T-helper 2 cell treated with Interferon-gamma antibody and Interleukin-4, amounts not matched to agents 100 ng/mL and 5 ng/mL, for 36 hours (primary cell): ENCODE measurements around the gene NR3C1. TPM values are rescaled to one million over a fixed set of nuclear protein-coding genes. Genes with fewer than 3 reads are reported as not detected.

Source experiments
- intact Hi-C: fragments of 100-400 bp; cut with micrococcal nuclease; formaldehyde crosslinking; loops from one replicate; pipeline ENCODE4 v1.15.1; 2023
- total RNA-seq: library from RNA; stranded (reverse); gene quantifications from 2 replicates; pipeline ENCODE4 v1.2.3, GENCODE V29; 2022

Gene NR3C1
- total RNA-seq, 1 donor from 2014 or later = 51.2 TPM

DNA sequence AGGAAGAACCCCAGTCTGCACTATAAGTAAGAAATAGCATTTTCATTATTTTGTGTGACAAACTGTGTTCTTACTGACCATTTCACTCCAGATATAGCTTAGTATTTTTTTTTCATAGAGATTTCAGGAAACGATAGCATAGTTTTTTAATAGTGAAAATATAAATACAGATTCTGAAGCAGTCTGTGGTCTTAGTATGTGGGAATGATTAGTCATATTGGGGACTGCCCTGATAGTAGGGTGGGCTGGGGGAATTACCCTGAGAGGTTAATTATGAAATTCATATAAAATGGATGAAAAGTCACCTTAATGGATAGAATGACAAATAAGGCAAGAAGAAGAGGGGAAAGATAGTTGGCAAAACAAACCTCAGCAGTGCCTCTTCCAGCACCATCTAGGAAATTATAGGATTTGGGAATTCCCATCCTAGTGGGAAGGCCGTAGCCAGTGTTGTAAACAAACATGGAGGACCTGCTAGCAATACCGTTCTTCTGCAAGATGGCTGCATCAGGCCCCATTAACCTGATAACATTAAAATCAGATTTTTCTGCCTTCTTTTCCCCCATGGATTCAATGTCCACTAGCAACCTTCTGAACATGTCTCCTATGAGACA lies 23.7 kb upstream of the NR3C1 start:
- intact Hi-C loops = no loop called here

DNA sequence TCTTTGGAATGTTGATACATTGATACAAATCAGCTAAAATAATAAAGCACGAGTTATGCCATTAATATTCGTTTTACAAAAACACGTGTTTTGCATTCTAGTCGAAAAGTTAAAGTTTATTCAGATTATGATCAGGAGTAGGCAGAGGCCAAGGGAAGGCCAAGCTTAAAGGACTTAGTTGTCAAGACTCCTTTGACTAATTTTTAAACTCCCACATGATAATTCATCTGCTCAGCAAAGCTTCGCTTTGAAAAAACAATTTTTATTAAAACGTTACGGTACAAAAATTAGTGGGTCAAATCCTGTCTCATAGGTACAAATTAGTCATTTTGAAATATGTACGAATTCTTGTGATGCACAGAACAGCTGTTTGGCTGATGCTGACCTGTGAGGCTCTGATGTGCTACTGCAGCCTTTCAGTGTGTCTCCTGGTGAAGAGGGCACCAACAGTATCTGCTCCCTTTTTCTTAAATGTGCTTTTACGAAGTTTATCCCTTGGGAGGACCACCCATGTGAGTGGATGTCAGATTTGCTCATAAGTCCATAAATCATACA lies 23.0 kb upstream of the NR3C1 start:
- intact Hi-C loops = no loop called here

DNA sequence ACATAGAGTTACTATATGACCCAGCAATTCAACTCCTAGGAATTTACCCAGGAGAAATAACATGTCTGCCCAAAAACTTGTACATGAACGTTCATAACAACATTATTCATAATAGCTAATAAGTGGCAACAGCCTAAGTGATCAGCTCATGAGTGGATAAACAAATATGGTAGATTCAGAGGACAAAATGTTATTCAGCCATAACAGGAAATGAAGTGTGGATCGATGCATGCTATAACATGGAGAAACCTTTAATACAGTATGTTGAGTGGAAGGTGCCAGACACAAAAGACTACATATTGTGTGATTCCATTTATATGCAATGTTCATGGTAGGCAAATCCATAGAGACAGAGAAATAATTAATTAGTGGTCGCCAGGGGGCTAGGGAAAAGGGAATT lies 22.3 kb upstream of the NR3C1 start:
- intact Hi-C loops = no loop called here

GRCh38 chr5:143418140-143418866 lies 14.8 kb upstream of the NR3C1 start:
- intact Hi-C loops = no loop called here

GRCh38 chr5:143417503-143418139 lies 14.1 kb upstream of the NR3C1 start:
- intact Hi-C loops = no loop called here

- intact Hi-C loops = no loop called here
Observed at GRCh38 chr5:143416411-143416810, 12.9 kb upstream of the NR3C1 start.

DNA sequence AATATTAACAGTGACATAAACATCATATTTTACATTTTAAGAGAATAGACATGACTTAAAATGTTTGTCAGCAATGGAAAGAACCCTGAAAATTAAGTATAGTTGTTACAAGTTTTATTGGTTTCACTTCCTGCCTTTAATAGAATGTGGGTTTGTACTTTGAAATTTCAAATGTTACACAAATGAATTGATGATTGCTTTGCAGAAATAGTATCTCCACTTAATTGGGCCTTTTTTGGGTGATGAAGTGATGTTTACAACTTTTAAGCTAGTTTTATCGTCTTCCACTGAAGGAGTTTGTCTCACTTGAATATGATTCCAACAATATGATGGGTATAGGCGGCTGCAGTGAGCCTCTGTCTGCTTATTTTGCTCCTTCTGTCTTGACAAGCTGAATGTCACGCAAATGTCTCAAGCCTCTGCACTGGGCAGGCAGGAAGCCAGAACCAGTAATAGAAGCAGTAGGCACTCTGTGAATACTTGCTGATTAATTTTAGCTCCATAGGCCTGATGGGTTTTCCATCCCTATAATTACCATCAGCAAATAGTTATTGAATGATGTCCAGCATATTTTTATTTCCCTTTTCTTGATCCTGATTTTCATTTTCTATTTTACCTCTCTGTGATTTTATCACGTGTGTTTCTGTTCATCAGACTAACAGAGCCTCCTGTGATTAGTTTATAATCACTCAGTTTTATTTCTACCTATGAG lies 10.6 kb upstream of the NR3C1 start:
- intact Hi-C loops = no loop called here

DNA sequence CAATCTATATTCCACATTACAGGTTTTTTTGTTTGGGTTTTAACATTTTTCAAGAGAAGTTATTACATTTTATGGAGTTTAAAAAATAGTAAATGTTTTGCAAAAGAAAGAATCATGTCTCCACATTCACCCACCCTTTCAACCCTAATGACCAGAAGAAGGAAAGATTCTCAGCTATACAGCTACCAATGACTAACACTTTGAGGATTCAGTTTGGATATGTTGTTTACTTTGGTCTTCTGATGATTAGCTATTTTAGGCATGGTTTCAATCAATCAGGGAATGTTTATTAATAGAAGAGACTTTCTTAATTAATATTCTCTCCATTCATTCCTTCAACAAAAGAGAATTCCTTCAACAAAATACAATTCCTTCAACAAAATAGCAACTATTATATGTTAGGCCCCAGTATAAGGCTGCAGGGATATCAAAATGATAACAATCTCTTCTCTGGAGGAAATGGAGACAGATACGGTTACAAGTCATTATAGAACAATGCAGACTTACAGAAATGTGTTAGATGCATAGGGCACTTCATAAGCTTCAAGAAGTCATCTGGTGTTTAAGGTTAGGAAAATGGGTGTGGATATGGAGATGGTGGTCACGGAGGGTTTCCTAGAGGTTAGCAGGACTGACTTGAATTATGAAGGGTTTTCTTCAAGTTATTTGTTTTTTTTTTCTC lies 9.3 kb upstream of the NR3C1 start:
- intact Hi-C loops = no loop called here

GRCh38 chr5:143409926-143410325 lies 6.4 kb upstream of the NR3C1 start:
- intact Hi-C loops = loop anchor here (2.0 kb wide), 1 partner anchor 23 kb away; no protein-coding TSS in a partner anchor

DNA sequence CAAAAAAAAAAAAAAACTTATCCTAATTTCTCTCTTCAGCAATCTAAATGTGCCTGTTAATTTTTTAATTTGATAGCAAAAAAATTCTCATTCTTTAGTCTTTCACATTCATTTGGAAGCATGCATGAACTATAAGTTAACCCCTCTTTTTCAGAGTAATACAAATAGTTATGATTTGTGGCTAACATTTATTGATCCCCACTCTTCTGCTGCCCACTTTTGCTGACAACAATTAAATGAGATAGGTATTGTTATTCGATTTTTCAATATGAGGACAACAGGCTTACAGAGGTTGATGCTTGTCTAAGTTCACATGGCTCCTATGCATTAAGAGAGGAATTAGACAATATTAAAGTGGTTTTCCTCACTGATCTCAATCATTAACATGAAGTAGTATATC lies 2.9 kb upstream of the NR3C1 start:
- intact Hi-C loops = no loop called here

GRCh38 chr5:143405849-143406098 lies 2.3 kb upstream of the NR3C1 start:
- intact Hi-C loops = loop anchor here (1.0 to 2.0 kb wide), 2 partner anchors 635 to 765 kb away; partner anchors contain the start of genes ARHGAP26, KCTD16 and YIPF5

- intact Hi-C loops = loop anchor here (1.0 to 2.0 kb wide), 2 partner anchors 634 to 765 kb away; partner anchors contain the start of genes ARHGAP26, KCTD16 and YIPF5
Observed at GRCh38 chr5:143405063-143405848, 1.8 kb upstream of the NR3C1 start.

DNA sequence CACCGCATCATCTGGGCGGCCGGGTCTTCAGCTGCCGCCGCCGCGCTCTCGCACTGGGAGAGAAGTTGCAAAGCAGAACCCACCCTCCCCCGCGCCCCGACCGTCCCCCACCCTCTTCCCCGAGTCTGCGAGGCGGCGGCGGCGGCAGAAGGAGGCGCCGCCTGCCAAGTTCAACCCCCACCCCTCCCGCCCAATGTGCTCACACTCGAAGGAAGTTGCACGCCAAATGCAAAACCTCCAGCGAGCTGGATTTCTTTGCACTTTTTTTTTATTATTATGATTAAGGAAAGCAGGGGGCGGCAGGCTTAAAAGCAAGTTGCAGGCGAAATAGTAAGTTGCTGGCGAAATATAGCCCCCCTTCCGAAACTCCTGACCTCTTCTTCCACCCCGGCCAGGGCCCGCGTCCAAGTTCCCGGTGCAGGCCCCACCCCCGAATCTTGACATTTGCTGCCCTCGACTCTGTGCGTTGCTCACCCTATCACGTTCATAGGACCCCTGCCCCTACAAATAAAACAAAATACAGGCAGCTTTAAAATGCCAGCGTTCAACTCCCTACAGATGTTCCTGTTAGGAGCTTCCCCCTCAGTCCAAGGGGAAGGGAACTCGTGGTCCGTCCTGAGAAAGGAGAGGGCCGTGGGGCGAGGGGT lies 1.1 kb upstream of the NR3C1 start:
- intact Hi-C loops = loop anchor here (1.0 to 5.0 kb wide), 10 partner anchors 30 to 766 kb away; partner anchors contain the start of genes ARHGAP26, KCTD16 and YIPF5

DNA sequence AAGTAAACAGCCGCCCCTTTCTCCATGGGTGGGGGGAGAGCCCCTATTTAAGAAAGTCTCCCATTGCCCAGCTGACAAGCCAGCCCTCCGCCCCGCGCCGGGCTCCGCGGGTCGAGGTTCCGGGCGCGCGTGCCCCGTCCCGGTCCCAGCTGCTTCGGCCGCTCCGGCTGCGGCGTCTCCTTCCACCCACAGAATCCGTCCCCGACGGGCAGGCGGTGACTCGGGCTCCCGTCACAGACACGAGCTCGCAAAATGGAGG lies 223 bp downstream of the NR3C1 start:
- intact Hi-C loops = loop anchor here (1.0 to 5.0 kb wide), 8 partner anchors 50 to 787 kb away; no protein-coding TSS in a partner anchor

- intact Hi-C loops = loop anchor here (1.0 to 5.0 kb wide), 8 partner anchors 50 to 788 kb away; no protein-coding TSS in a partner anchor
Observed at GRCh38 chr5:143402553-143403333, 743 bp downstream of the NR3C1 start.

- intact Hi-C loops = loop anchor here (2.0 to 5.0 kb wide), 6 partner anchors 49 to 495 kb away; no protein-coding TSS in a partner anchor
Observed at GRCh38 chr5:143402017-143402552, 1.4 kb downstream of the NR3C1 start.

GRCh38 chr5:143401227-143402016 lies 2.1 kb downstream of the NR3C1 start:
- intact Hi-C loops = loop anchor here (2.0 to 5.0 kb wide), 6 partner anchors 49 to 496 kb away; no protein-coding TSS in a partner anchor
